CD14-positive monocyte (primary cell): Measurements from ENCODE around the gene CYP2A6. TPM values are rescaled to one million over a fixed set of nuclear protein-coding genes. Genes with fewer than 3 reads are reported as not detected.
A peak's percentile ranks its signal among the peaks of the same experiment; 100 is the strongest.
"Not testable (repeated sequence)": the region's sequence is repeated elsewhere in the genome, so short reads cannot be mapped to it uniquely, and the experiment has no call there.

Experiments
- DNase-seq, 3 donors: peaks; one replicate each; pipeline ENCODE4 v3.0.0-alpha.2; 2011 to 2022
- H2AFZ ChIP-seq: 2 replicates; pipeline ENCODE4 v1.6.0; 2012; ENCODE audit warnings: mild to moderate bottlenecking, low read depth, low read length, inconsistent platforms; ENCODE audit not compliant: insufficient read depth, poor library complexity, severe bottlenecking
- H3K27ac ChIP-seq, 2 donors: 1 replicate in 1 of 2; 2 replicates in 1 of 2; pipeline ENCODE4 v1.5.1; 2012 to 2013; ENCODE audit warnings: low read length in 2 of 2, control low read depth in 1 of 2, inconsistent platforms in 1 of 2, low read depth in 1 of 2, mild to moderate bottlenecking in 1 of 2
- H3K27me3 ChIP-seq, 2 donors: one replicate each; pipeline versions ENCODE4 v1.6.0 to v1.6.1; 2011 to 2013; ENCODE audit warnings: low read length in 2 of 2; ENCODE audit not compliant: control insufficient read depth in 2 of 2, insufficient read depth in 2 of 2
- H3K36me3 ChIP-seq, 2 donors: replicated peaks in 1 of 2; 1 replicate in 1 of 2; 2 replicates in 1 of 2; pipeline versions ENCODE4 v1.5.1 to v1.6.1; 2012 to 2013; ENCODE audit warnings: low read length in 2 of 2, control low read depth in 1 of 2, inconsistent platforms in 1 of 2, mild to moderate bottlenecking in 1 of 2; ENCODE audit not compliant: insufficient read depth in 2 of 2, control insufficient read depth in 1 of 2
- H3K4me1 ChIP-seq, 2 donors: 1 replicate in 1 of 2; 2 replicates in 1 of 2; pipeline versions ENCODE4 v1.5.1 to v1.6.1; 2012 to 2013; ENCODE audit warnings: low read length in 2 of 2, control low read depth in 1 of 2, inconsistent platforms in 1 of 2, mild to moderate bottlenecking in 1 of 2, moderate library complexity in 1 of 2; ENCODE audit not compliant: insufficient read depth in 2 of 2, control insufficient read depth in 1 of 2
- H3K4me2 ChIP-seq: replicated peaks from 2 replicates; pipeline ENCODE3; 2012; ENCODE audit warnings: low read length, moderate library complexity, mild to moderate bottlenecking; ENCODE audit not compliant: poor library complexity, severe bottlenecking; ENCODE audit errors: extremely low read depth
- H3K4me3 ChIP-seq, 3 experiments: fragments of 200-600 bp in 1 of 3; sonication (generic) in 1 of 3; replicated peaks in 1 of 3; 1 replicate in 2 of 3; 2 replicates in 1 of 3; pipeline ENCODE4 v1.5.1; 2011 to 2013; ENCODE audit warnings: low read length in 3 of 3, mild to moderate bottlenecking in 3 of 3, control low read depth in 2 of 3, low read depth in 2 of 3, inconsistent platforms in 1 of 3, moderate library complexity in 1 of 3
- H3K79me2 ChIP-seq: 2 replicates; pipeline ENCODE4 v1.6.0; 2012; ENCODE audit warnings: mild to moderate bottlenecking, control low read depth, inconsistent platforms, low read length, moderate library complexity; ENCODE audit not compliant: insufficient read depth
- H3K9ac ChIP-seq: 2 replicates; pipeline ENCODE4 v1.6.0; 2017; ENCODE audit warnings: low read length, mild to moderate bottlenecking; ENCODE audit not compliant: insufficient read depth, poor library complexity, severe bottlenecking
- H3K9me3 ChIP-seq, 2 donors: replicated peaks in 1 of 2; 1 replicate in 1 of 2; 2 replicates in 1 of 2; pipeline versions ENCODE4 v1.5.1 to v1.6.1; 2012 to 2013; ENCODE audit warnings: low read length in 2 of 2, control low read depth in 1 of 2; ENCODE audit not compliant: control insufficient read depth in 1 of 2, insufficient read depth in 1 of 2
- H4K20me1 ChIP-seq: 2 replicates; pipeline ENCODE4 v1.6.0; 2012; ENCODE audit warnings: mild to moderate bottlenecking, low read length, control low read depth, moderate library complexity; ENCODE audit not compliant: insufficient read depth
- H3K27ac Mint-ChIP-seq, 7 donors: one replicate each; pipeline ENCODE4 v1.8.0; 2020; ENCODE audit warnings: mild to moderate bottlenecking in 7 of 7, mixed read lengths in 7 of 7, moderate library complexity in 6 of 7, inconsistent platforms in 2 of 7
- H3K27me3 Mint-ChIP-seq, 3 donors: one replicate each; pipeline ENCODE4 v1.8.0; 2021 to 2022; ENCODE audit warnings: low read depth in 3 of 3, mild to moderate bottlenecking in 3 of 3, mixed read lengths in 3 of 3, moderate library complexity in 3 of 3, inconsistent platforms in 1 of 3
- H3K36me3 Mint-ChIP-seq, 2 donors: one replicate each; pipeline ENCODE4 v1.8.0; 2020; ENCODE audit warnings: mixed read lengths in 2 of 2, inconsistent platforms in 1 of 2, mild to moderate bottlenecking in 1 of 2
- H3K4me1 Mint-ChIP-seq: one replicate; pipeline ENCODE4 v1.8.0; 2020; ENCODE audit warnings: mild to moderate bottlenecking, mixed read lengths
- H3K4me3 Mint-ChIP-seq, 2 donors: one replicate each; pipeline ENCODE4 v1.8.0; 2020; ENCODE audit warnings: mild to moderate bottlenecking in 2 of 2, mixed read lengths in 2 of 2, moderate library complexity in 1 of 2
- H3K9me3 Mint-ChIP-seq, 7 donors: one replicate each; pipeline ENCODE4 v1.8.0; 2020 to 2022; ENCODE audit warnings: mixed read lengths in 7 of 7, mild to moderate bottlenecking in 6 of 7, moderate library complexity in 6 of 7, inconsistent platforms in 2 of 7
- WGBS: methylation state at CpG from one replicate; pipeline ENCODE4 v1.1.5; 2013; ENCODE audit warnings: missing lambda C conversion rate; ENCODE audit not compliant: insufficient coverage; 5-methylcytosine and 5-hydroxymethylcytosine counted together
- intact Hi-C, 2 donors: fragments of 100-400 bp; cut with micrococcal nuclease; formaldehyde crosslinking; loops; one replicate each; pipeline versions ENCODE4 v1.15.0 to v1.15.1; 2023
- polyA plus RNA-seq, 3 donors: library from polyadenylated mRNA; depleted of rRNA in 1 of 3; unstranded in 2 of 3; stranded (reverse) in 1 of 3; fragments of 300-500 nt in 2 of 3; fragments of >200 nt in 1 of 3; fragmentation: Illumina TruSeq in 2 of 3; gene quantifications; 1 replicate in 2 of 3; 2 replicates in 1 of 3; pipeline ENCODE4 v1.2.3, GENCODE V29; 2012 to 2021
- TF ChIP-seq, protein P1 (sequence below): fragments of 200-600 bp; IDR thresholded peaks from one replicate; pipeline ENCODE4 v1.8.0; 2022; ENCODE audit warnings: antibody characterized with exemption, mild to moderate bottlenecking

Gene CYP2A6
- polyA plus RNA-seq, 3 donors = not detected

DNA sequence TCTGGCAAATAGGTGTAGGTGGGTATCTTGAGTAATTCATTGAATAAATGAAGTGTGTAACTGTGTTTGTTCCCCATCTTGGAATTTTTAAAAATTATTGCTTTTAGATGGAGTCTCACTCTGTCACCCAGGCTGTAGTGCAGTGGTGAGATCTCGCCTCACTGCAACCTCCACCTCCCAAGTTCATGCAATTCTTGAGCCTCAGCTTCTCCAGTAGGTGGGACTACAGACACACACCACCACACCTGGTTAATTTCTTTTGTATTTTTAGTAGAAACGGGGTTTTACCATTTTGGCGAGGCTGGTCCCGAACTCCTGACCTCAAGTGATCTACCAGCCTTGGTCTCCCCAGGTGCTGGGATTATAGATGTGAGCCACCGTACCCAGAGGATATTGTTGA is 7.9 kb upstream of the CYP2A6 start:
- Histone ChIP-seq H3K36me3 (no peaks in the 10 kb centered on the region), H3K79me2 (no peaks in the 10 kb centered on the region), H3K27me3 (no peaks in the 10 kb centered on the region), H4K20me1 (no peaks in the 10 kb centered on the region), H2AFZ (no peak overlapping the region), H3K27ac (no peak overlapping the region), H3K9ac (no peak overlapping the region), H3K4me2 (no peak overlapping the region), H3K4me1 (no peaks in the 10 kb centered on the region), H3K4me3 (no peak overlapping the region), H3K9me3 (no peaks in the 10 kb centered on the region)
- no CpG with 5 or more reads among the region's 5 CpGs for WGBS
- no peak for DNase-seq
- intact Hi-C loops = no loop called here
- TF ChIP-seq, protein P1, sequence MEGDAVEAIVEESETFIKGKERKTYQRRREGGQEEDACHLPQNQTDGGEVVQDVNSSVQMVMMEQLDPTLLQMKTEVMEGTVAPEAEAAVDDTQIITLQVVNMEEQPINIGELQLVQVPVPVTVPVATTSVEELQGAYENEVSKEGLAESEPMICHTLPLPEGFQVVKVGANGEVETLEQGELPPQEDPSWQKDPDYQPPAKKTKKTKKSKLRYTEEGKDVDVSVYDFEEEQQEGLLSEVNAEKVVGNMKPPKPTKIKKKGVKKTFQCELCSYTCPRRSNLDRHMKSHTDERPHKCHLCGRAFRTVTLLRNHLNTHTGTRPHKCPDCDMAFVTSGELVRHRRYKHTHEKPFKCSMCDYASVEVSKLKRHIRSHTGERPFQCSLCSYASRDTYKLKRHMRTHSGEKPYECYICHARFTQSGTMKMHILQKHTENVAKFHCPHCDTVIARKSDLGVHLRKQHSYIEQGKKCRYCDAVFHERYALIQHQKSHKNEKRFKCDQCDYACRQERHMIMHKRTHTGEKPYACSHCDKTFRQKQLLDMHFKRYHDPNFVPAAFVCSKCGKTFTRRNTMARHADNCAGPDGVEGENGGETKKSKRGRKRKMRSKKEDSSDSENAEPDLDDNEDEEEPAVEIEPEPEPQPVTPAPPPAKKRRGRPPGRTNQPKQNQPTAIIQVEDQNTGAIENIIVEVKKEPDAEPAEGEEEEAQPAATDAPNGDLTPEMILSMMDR = no peak
- H3K27ac Mint-ChIP-seq = no peak overlapping the region
- peaks cover 0 to 3% (median 0%) of the 10 kb centered on the region in 3 donors for H3K27me3 Mint-ChIP-seq
- peaks cover 0 to 3% (median 0%) of the 10 kb centered on the region in 7 donors for H3K9me3 Mint-ChIP-seq
- no peaks in the 10 kb centered on the region for H3K4me1 Mint-ChIP-seq
- H3K36me3 Mint-ChIP-seq = no peaks in the 10 kb centered on the region
- H3K4me3 Mint-ChIP-seq = no peak overlapping the region

- H3K27ac ChIP-seq, H3K9me3 ChIP-seq, H3K4me3 Mint-ChIP-seq, DNase-seq, H2AFZ ChIP-seq, intact Hi-C loops, H3K79me2 ChIP-seq, H3K36me3 ChIP-seq, H3K9ac ChIP-seq, H4K20me1 ChIP-seq, H3K9me3 Mint-ChIP-seq, H3K4me1 ChIP-seq, H3K4me2 ChIP-seq, H3K36me3 Mint-ChIP-seq, H3K4me3 ChIP-seq, H3K27me3 ChIP-seq, H3K27ac Mint-ChIP-seq: not testable (repeated sequence)
- Mint-ChIP-seq H3K4me1 (peaks cover 15% of the 10 kb centered on the region), H3K27me3 (peaks cover 18 to 30% (median 23%) of the 10 kb centered on the region in 3 donors)
- 100% methylated on average over 1 of the region's 3 CpGs for WGBS
Measured at GRCh38 chr19:40852467-40853152, 2.4 kb upstream of the CYP2A6 start.

- DNase-seq, H3K4me3 ChIP-seq, H3K9ac ChIP-seq, H3K36me3 Mint-ChIP-seq, H3K4me2 ChIP-seq, H2AFZ ChIP-seq, H3K4me3 Mint-ChIP-seq, H3K36me3 ChIP-seq, H3K9me3 Mint-ChIP-seq, H3K27ac ChIP-seq, H4K20me1 ChIP-seq, H3K9me3 ChIP-seq, intact Hi-C loops, H3K27me3 ChIP-seq, H3K79me2 ChIP-seq: not testable (repeated sequence)
- Mint-ChIP-seq H3K4me1 (peaks cover 28% of the 10 kb centered on the region), H3K27me3 (peaks cover 23 to 33% (median 25%) of the 10 kb centered on the region in 3 donors), H3K27ac (peak overlapping the region in 2 of 7 donors; percentile 54 to 68)
- 98% methylated on average over 6 of the region's 8 CpGs for WGBS
- peaks cover 8 to 21% of the 10 kb centered on the region in 2 donors for H3K4me1 ChIP-seq
Measured at GRCh38 chr19:40846722-40847121, 3.5 kb downstream of the CYP2A6 start.

- H4K20me1 ChIP-seq, intact Hi-C loops: not testable (repeated sequence)
- WGBS = 0% methylated on average over 1 of the region's 19 CpGs
Measured at GRCh38 chr19:40843653-40844052, 6.6 kb downstream of the CYP2A6 start.

More at GRCh38 chr19:40843653-40844052, 6.6 kb downstream of the CYP2A6 start:
- H3K9me3 Mint-ChIP-seq, H3K27me3 ChIP-seq, H3K79me2 ChIP-seq, H3K36me3 ChIP-seq, H3K9me3 ChIP-seq, H2AFZ ChIP-seq, H3K36me3 Mint-ChIP-seq: not testable (repeated sequence)
- peak; percentile 40 to 53 (median 46) for DNase-seq
- peak overlapping the region; percentile 49 to 88 (median 82) for H3K27ac Mint-ChIP-seq
- H3K4me3 Mint-ChIP-seq = peak overlapping the region; percentile 77 to 79
- peak overlapping the region in 2 of 3 experiments; percentile 26 to 57 for H3K4me3 ChIP-seq
- H3K27ac ChIP-seq = peak overlapping the region in 1 of 2 donors; percentile 31
- H3K4me1 ChIP-seq = peaks cover 8 to 19% of the 10 kb centered on the region in 2 donors
- peak overlapping the region; percentile 32 for H3K9ac ChIP-seq
- peak overlapping the region; percentile 60 for H3K4me2 ChIP-seq
- peaks cover 11 to 14% (median 14%) of the 10 kb centered on the region in 3 donors for H3K27me3 Mint-ChIP-seq
- H3K4me1 Mint-ChIP-seq = peaks cover 19% of the 10 kb centered on the region
